GM12878 (cell line): ENCODE data around the gene CMSS1. TPM values are rescaled to one million over a fixed set of nuclear protein-coding genes. Genes with fewer than 3 reads are reported as not detected.

Experiments used
- BHLHE40 ChIP-seq, 2 experiments: fragments of 450-650 bp in 1 of 2; IDR thresholded peaks; 2 replicates each; pipeline ENCODE4 v1.6.1; 2011 to 2017; ENCODE audit warnings: low read depth in 2 of 2, borderline replicate concordance in 1 of 2, improper control_type of control experiment in 1 of 2, low read length in 1 of 2, mild to moderate bottlenecking in 1 of 2
- CBX5 ChIP-seq: sonication (generic); IDR thresholded peaks from 2 replicates; pipeline ENCODE4 v1.6.1; 2016; ENCODE audit warnings: low read depth, moderate library complexity, mild to moderate bottlenecking, inconsistent platforms
- ESRRA ChIP-seq: IDR thresholded peaks from 2 replicates; pipeline ENCODE4 v1.6.1; 2012; ENCODE audit warnings: mild to moderate bottlenecking, low read length, improper control_type of control experiment
- GABPA ChIP-seq: IDR thresholded peaks from 2 replicates; pipeline ENCODE4 v1.6.1; 2014; ENCODE audit warnings: antibody characterized with exemption, low read depth, mild to moderate bottlenecking, inconsistent platforms
- GATAD2B ChIP-seq: fragments of 450-650 bp; conservative IDR thresholded peaks from 2 replicates; pipeline ENCODE4 v1.6.1; 2017; ENCODE audit warnings: low read depth, mild to moderate bottlenecking, moderate library complexity
- IKZF1 ChIP-seq: fragments of 450-650 bp; conservative IDR thresholded peaks from 2 replicates; pipeline ENCODE4 v1.6.1; 2017; ENCODE audit warnings: antibody characterized with exemption, mild to moderate bottlenecking
- IKZF2 ChIP-seq, 2 experiments: fragments of 450-650 bp; IDR thresholded peaks; 2 replicates each; pipeline ENCODE4 v1.6.1; 2017; ENCODE audit warnings: mild to moderate bottlenecking in 2 of 2, moderate library complexity in 2 of 2
- KDM1A ChIP-seq: fragments of 200-600 bp; sonication (generic); IDR thresholded peaks from 2 replicates; pipeline ENCODE4 v1.6.1; 2016; ENCODE audit warnings: borderline replicate concordance
- MEF2B ChIP-seq: fragments of 450-650 bp; IDR thresholded peaks from 2 replicates; pipeline ENCODE4 v1.6.1; 2018; ENCODE audit warnings: mild to moderate bottlenecking, moderate library complexity; ENCODE audit not compliant: partially characterized antibody, poor library complexity, severe bottlenecking
- PAX5 ChIP-seq: IDR thresholded peaks from 2 replicates; pipeline ENCODE4 v1.6.1; 2011; ENCODE audit warnings: low read depth, low read length, borderline replicate concordance
- SIN3A ChIP-seq: IDR thresholded peaks from 2 replicates; pipeline ENCODE4 v1.6.1; 2012; ENCODE audit warnings: low read depth, low read length, improper control_type of control experiment
- SMAD1 ChIP-seq: fragments of 450-650 bp; IDR thresholded peaks from 2 replicates; pipeline ENCODE4 v1.6.1; 2018; ENCODE audit warnings: mild to moderate bottlenecking, low read depth; ENCODE audit not compliant: partially characterized antibody
- SPI1 ChIP-seq: IDR thresholded peaks from 2 replicates; pipeline ENCODE4 v1.6.1; 2011; ENCODE audit warnings: low read depth, mild to moderate bottlenecking, low read length, moderate library complexity, borderline replicate concordance; ENCODE audit not compliant: insufficient read depth
- SREBF2 ChIP-seq: IDR thresholded peaks from 2 replicates; pipeline ENCODE4 v1.6.1; 2012; ENCODE audit warnings: mild to moderate bottlenecking, low read length
- TCF12 ChIP-seq: IDR thresholded peaks from 2 replicates; pipeline ENCODE4 v1.6.1; 2011; ENCODE audit warnings: low read depth, mild to moderate bottlenecking, low read length
- ZNF207 ChIP-seq: fragments of 450-650 bp; IDR thresholded peaks from 2 replicates; pipeline ENCODE4 v1.6.1; 2014; ENCODE audit warnings: antibody characterized with exemption, mild to moderate bottlenecking, borderline replicate concordance
- ZNF274 ChIP-seq: IDR thresholded peaks from one replicate; pipeline ENCODE4 v1.8.0; 2011; ENCODE audit not compliant: insufficient read length, insufficient read depth
- polyA plus RNA-seq, 11 experiments: library from polyadenylated mRNA; depleted of rRNA in 4 of 11; unstranded in 6 of 11; stranded (reverse) in 5 of 11; fragments of >200 nt; fragmentation: Nextera tagmentation in 4 of 11; fragmentation: Illumina TruSeq in 1 of 11; extraction: Ambion mirVana in 4 of 11; extraction: Trizol in 1 of 11; gene quantifications; 1 replicate in 1 of 11; 2 replicates in 10 of 11; pipeline versions ENCODE4 v1.2.1 to v1.2.3, GENCODE V29; 2011 to 2016; ENCODE audit warnings: inconsistent platforms in 2 of 11, missing spikeins in 2 of 11, low read depth in 1 of 11
- total RNA-seq, 4 experiments: library from RNA; depleted of rRNA in 3 of 4; stranded (reverse); fragments of >200 nt in 3 of 4; fragmentation: Illumina TruSeq in 1 of 4; extraction: Trizol in 1 of 4; gene quantifications; 2 replicates each; pipeline versions ENCODE4 v1.2.1 to v1.2.3, GENCODE V29; 2013 to 2021
- TF ChIP-seq, protein P1 (sequence below): fragments of 450-650 bp; IDR thresholded peaks from 2 replicates; pipeline ENCODE4 v1.6.1; 2014; ENCODE audit warnings: mild to moderate bottlenecking
- TF ChIP-seq, protein P2 (sequence below): fragments of 450-650 bp; conservative IDR thresholded peaks from 2 replicates; pipeline ENCODE4 v1.6.1; 2017; ENCODE audit warnings: mild to moderate bottlenecking, moderate library complexity
- TF ChIP-seq, protein P3 (sequence below): fragments of 450-650 bp; IDR thresholded peaks from 2 replicates; pipeline ENCODE4 v1.6.1; 2017; ENCODE audit warnings: antibody characterized with exemption, mild to moderate bottlenecking, moderate library complexity
- TF ChIP-seq, protein P4 (sequence below): fragments of 450-650 bp; IDR thresholded peaks from 2 replicates; pipeline ENCODE4 v1.6.1; 2016; ENCODE audit warnings: mild to moderate bottlenecking, moderate library complexity, borderline replicate concordance

The CMSS1 gene
- total and polyA plus RNA-seq, 10 of the 15 experiments (the other 5 are each of a cell fraction or from before 2014, with no cell fraction given), result 31.0 to 118 (median 70.1) TPM

DNA sequence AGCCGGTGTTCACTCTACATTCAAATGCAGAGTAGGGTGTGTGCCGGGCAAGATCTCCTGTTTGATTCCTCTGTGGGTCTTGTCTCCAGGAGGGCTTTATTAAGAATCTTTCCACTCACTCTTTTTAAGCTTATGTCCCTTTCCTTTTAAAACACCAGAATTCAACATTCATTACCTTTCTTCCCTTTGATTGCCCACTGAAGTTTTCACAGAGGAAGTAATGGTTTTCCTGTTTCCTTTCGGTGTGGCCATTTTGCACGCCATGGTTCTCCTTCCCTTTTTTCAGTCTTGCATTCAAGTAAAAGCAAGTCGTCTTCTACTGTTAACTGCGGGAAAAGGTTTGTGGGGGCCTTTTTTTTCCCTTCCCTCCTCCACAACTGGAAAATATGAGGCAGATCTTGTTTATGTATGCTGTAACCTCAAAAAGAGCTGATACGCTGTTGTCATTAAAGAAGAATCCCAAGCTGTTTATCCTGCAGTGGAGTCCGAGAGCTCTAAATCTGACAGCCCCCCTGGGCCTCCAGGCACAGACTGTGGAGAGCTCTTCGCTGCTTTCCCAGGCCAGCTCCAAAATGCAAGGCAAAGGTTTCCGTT, 256.1 kb downstream of the CMSS1 start (continued):
- TF ChIP-seq, protein P1, sequence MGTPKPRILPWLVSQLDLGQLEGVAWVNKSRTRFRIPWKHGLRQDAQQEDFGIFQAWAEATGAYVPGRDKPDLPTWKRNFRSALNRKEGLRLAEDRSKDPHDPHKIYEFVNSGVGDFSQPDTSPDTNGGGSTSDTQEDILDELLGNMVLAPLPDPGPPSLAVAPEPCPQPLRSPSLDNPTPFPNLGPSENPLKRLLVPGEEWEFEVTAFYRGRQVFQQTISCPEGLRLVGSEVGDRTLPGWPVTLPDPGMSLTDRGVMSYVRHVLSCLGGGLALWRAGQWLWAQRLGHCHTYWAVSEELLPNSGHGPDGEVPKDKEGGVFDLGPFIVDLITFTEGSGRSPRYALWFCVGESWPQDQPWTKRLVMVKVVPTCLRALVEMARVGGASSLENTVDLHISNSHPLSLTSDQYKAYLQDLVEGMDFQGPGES, result no peak
- TF ChIP-seq, protein P2, sequence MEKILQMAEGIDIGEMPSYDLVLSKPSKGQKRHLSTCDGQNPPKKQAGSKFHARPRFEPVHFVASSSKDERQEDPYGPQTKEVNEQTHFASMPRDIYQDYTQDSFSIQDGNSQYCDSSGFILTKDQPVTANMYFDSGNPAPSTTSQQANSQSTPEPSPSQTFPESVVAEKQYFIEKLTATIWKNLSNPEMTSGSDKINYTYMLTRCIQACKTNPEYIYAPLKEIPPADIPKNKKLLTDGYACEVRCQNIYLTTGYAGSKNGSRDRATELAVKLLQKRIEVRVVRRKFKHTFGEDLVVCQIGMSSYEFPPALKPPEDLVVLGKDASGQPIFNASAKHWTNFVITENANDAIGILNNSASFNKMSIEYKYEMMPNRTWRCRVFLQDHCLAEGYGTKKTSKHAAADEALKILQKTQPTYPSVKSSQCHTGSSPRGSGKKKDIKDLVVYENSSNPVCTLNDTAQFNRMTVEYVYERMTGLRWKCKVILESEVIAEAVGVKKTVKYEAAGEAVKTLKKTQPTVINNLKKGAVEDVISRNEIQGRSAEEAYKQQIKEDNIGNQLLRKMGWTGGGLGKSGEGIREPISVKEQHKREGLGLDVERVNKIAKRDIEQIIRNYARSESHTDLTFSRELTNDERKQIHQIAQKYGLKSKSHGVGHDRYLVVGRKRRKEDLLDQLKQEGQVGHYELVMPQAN, result no peak
- TF ChIP-seq TCF12, result no peak
- no peak for TF ChIP-seq BHLHE40 (IDR thresholded peaks at IDR 0.05; ENCODE audit: borderline replicate concordance in 1 of 2, low read depth in 2 of 2, low read length in 1 of 2)
- TF ChIP-seq MEF2B, result no peak
- TF ChIP-seq, protein P3, sequence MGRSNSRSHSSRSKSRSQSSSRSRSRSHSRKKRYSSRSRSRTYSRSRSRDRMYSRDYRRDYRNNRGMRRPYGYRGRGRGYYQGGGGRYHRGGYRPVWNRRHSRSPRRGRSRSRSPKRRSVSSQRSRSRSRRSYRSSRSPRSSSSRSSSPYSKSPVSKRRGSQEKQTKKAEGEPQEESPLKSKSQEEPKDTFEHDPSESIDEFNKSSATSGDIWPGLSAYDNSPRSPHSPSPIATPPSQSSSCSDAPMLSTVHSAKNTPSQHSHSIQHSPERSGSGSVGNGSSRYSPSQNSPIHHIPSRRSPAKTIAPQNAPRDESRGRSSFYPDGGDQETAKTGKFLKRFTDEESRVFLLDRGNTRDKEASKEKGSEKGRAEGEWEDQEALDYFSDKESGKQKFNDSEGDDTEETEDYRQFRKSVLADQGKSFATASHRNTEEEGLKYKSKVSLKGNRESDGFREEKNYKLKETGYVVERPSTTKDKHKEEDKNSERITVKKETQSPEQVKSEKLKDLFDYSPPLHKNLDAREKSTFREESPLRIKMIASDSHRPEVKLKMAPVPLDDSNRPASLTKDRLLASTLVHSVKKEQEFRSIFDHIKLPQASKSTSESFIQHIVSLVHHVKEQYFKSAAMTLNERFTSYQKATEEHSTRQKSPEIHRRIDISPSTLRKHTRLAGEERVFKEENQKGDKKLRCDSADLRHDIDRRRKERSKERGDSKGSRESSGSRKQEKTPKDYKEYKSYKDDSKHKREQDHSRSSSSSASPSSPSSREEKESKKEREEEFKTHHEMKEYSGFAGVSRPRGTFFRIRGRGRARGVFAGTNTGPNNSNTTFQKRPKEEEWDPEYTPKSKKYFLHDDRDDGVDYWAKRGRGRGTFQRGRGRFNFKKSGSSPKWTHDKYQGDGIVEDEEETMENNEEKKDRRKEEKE, result no peak
- TF ChIP-seq ZNF207, result no peak
- no peak for TF ChIP-seq KDM1A
- TF ChIP-seq, protein P4, sequence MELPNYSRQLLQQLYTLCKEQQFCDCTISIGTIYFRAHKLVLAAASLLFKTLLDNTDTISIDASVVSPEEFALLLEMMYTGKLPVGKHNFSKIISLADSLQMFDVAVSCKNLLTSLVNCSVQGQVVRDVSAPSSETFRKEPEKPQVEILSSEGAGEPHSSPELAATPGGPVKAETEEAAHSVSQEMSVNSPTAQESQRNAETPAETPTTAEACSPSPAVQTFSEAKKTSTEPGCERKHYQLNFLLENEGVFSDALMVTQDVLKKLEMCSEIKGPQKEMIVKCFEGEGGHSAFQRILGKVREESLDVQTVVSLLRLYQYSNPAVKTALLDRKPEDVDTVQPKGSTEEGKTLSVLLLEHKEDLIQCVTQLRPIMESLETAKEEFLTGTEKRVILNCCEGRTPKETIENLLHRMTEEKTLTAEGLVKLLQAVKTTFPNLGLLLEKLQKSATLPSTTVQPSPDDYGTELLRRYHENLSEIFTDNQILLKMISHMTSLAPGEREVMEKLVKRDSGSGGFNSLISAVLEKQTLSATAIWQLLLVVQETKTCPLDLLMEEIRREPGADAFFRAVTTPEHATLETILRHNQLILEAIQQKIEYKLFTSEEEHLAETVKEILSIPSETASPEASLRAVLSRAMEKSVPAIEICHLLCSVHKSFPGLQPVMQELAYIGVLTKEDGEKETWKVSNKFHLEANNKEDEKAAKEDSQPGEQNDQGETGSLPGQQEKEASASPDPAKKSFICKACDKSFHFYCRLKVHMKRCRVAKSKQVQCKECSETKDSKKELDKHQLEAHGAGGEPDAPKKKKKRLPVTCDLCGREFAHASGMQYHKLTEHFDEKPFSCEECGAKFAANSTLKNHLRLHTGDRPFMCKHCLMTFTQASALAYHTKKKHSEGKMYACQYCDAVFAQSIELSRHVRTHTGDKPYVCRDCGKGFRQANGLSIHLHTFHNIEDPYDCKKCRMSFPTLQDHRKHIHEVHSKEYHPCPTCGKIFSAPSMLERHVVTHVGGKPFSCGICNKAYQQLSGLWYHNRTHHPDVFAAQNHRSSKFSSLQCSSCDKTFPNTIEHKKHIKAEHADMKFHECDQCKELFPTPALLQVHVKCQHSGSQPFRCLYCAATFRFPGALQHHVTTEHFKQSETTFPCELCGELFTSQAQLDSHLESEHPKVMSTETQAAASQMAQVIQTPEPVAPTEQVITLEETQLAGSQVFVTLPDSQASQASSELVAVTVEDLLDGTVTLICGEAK, result no peak
- no peak for TF ChIP-seq GATAD2B
- peak; percentile 76 to 85 for TF ChIP-seq IKZF2 (IDR thresholded peaks at IDR 0.05)
- TF ChIP-seq PAX5, result peak; percentile 50; the same call in 1 of the 2 replicates
- no peak for TF ChIP-seq ESRRA
- peak; percentile 72 for TF ChIP-seq IKZF1
- TF ChIP-seq ZNF274, result no peak
- peak; percentile 38; the same call in 1 of the 2 replicates for TF ChIP-seq SPI1
- no peak for TF ChIP-seq SMAD1
- TF ChIP-seq CBX5, result 0 out of 2 replicates have a peak, but pooled peaks have one; percentile 65
- TF ChIP-seq GABPA, result 0 out of 2 replicates have a peak, but pooled peaks have one; percentile 24
- TF ChIP-seq SIN3A, result no peak
- no peak for TF ChIP-seq SREBF2
